Stimulated activated CD4-positive, alpha-beta T cell treated with anti-CD3 and anti-CD28 coated beads, TNF-alpha, amount 100 ng/mL, for 24 hours (primary cell): ENCODE measurements around the gene MYO16.

Source experiments
- DNase-seq, 3 experiments: peaks; one replicate each; pipeline ENCODE4 v3.0.0-alpha.2; 2020; ENCODE audit warnings: low read depth in 3 of 3

The MYO16 gene

GRCh38 chr13:108663710-108664109, 34.3 kb downstream of the MYO16 start:
- DNase-seq = no peak

- DNase-seq = no peak
Observed at GRCh38 chr13:108667205-108667604, 37.8 kb downstream of the MYO16 start.

- DNase-seq = no peak
Observed at GRCh38 chr13:108669381-108669780, 40.0 kb downstream of the MYO16 start.

GRCh38 chr13:108674346-108674745, 44.9 kb downstream of the MYO16 start:
- no peak for DNase-seq

- no peak for DNase-seq
Observed at GRCh38 chr13:108674771-108675170, 45.4 kb downstream of the MYO16 start.

- no peak for DNase-seq
Observed at GRCh38 chr13:108676620-108677019, 47.2 kb downstream of the MYO16 start.

GRCh38 chr13:108677806-108678205, 48.4 kb downstream of the MYO16 start:
- no peak for DNase-seq

- DNase-seq = no peak
Observed at GRCh38 chr13:108680011-108680410, 50.6 kb downstream of the MYO16 start.

- DNase-seq = no peak
Observed at GRCh38 chr13:108681986-108682575, 52.7 kb downstream of the MYO16 start.

- no peak for DNase-seq
Observed at GRCh38 chr13:108682714-108683113, 53.3 kb downstream of the MYO16 start.

GRCh38 chr13:108686027-108686426, 56.6 kb downstream of the MYO16 start:
- DNase-seq = no peak

- no peak for DNase-seq
Observed at GRCh38 chr13:108690726-108691125, 61.3 kb downstream of the MYO16 start.

- DNase-seq = no peak
Observed at GRCh38 chr13:108700422-108701170, 71.2 kb downstream of the MYO16 start.

GRCh38 chr13:108702171-108702570, 72.8 kb downstream of the MYO16 start:
- no peak for DNase-seq

- no peak for DNase-seq
Observed at GRCh38 chr13:108705031-108705430, 75.6 kb downstream of the MYO16 start.

- no peak for DNase-seq
Observed at GRCh38 chr13:108707584-108707983, 78.2 kb downstream of the MYO16 start.

GRCh38 chr13:108708921-108709320, 79.5 kb downstream of the MYO16 start:
- no peak for DNase-seq

GRCh38 chr13:108711386-108711785, 82.0 kb downstream of the MYO16 start:
- no peak for DNase-seq

- no peak for DNase-seq
Observed at GRCh38 chr13:108725471-108725870, 96.1 kb downstream of the MYO16 start.

- DNase-seq = no peak
Observed at GRCh38 chr13:108728370-108728769, 99.0 kb downstream of the MYO16 start.

GRCh38 chr13:108733022-108733560, 103.7 kb downstream of the MYO16 start:
- no peak for DNase-seq

GRCh38 chr13:108734676-108735075, 105.3 kb downstream of the MYO16 start:
- no peak for DNase-seq

GRCh38 chr13:108741930-108742329, 112.5 kb downstream of the MYO16 start:
- DNase-seq = no peak
